DOHH2 (cell line): ENCODE results near the gene HEPACAM2.

Experiments used
- H3F3A ChIP-seq: fragments of 200-600 bp; sonication (generic), shearing (Covaris generic); 2 replicates; pipeline ENCODE4 v1.6.0; 2016; ENCODE audit warnings: antibody characterized with exemption, mild to moderate bottlenecking; ENCODE audit not compliant: control insufficient read depth, insufficient read depth
- H3K27ac ChIP-seq: fragments of 200-600 bp; sonication (generic); 2 replicates; pipeline ENCODE4 v1.5.1; 2014; ENCODE audit warnings: low read depth, mild to moderate bottlenecking, low read length, moderate library complexity
- H3K27me3 ChIP-seq: fragments of 200-600 bp; sonication (generic); 2 replicates; pipeline ENCODE4 v1.6.1; 2014; ENCODE audit warnings: mild to moderate bottlenecking, low read length, mixed read lengths; ENCODE audit not compliant: control insufficient read depth
- H3K36me3 ChIP-seq: fragments of 200-600 bp; sonication (generic); 2 replicates; pipeline ENCODE4 v1.6.1; 2014; ENCODE audit warnings: mild to moderate bottlenecking, low read length, moderate library complexity, mixed read lengths; ENCODE audit not compliant: control insufficient read depth
- H3K4me1 ChIP-seq: fragments of 200-600 bp; sonication (generic); 2 replicates; pipeline ENCODE4 v1.6.1; 2014; ENCODE audit warnings: mild to moderate bottlenecking, low read length, mixed read lengths; ENCODE audit not compliant: control insufficient read depth
- H3K4me2 ChIP-seq: fragments of 200-600 bp; sonication (generic); 2 replicates; pipeline ENCODE4 v1.6.0; 2014; ENCODE audit warnings: mild to moderate bottlenecking, low read length, moderate library complexity
- H3K4me3 ChIP-seq: fragments of 200-600 bp; sonication (generic); 2 replicates; pipeline ENCODE4 v1.5.1; 2014; ENCODE audit warnings: mild to moderate bottlenecking, low read length, mixed read lengths
- H3K79me2 ChIP-seq: fragments of 200-600 bp; sonication (generic); 2 replicates; pipeline ENCODE4 v1.6.1; 2014; ENCODE audit warnings: mild to moderate bottlenecking, low read length, mixed read lengths; ENCODE audit not compliant: control insufficient read depth
- H3K9me2 ChIP-seq: fragments of 200-600 bp; sonication (generic); replicated peaks from 2 replicates; pipeline ENCODE4 v1.6.1; 2014; ENCODE audit warnings: mild to moderate bottlenecking, low read length, mixed read lengths; ENCODE audit not compliant: control insufficient read depth
- H3K9me3 ChIP-seq: fragments of 200-600 bp; sonication (generic); 2 replicates; pipeline ENCODE4 v1.6.1; 2014; ENCODE audit warnings: antibody characterized with exemption, low read length, mixed read lengths; ENCODE audit not compliant: control insufficient read depth, insufficient read depth
- H4K20me1 ChIP-seq: fragments of 200-600 bp; sonication (generic); 2 replicates; pipeline ENCODE4 v1.6.0; 2014; ENCODE audit warnings: low read depth, mild to moderate bottlenecking, antibody characterized with exemption, low read length, moderate library complexity; ENCODE audit not compliant: control insufficient read depth, insufficient read depth
- CTCF ChIP-seq: fragments of 200-600 bp; sonication (generic); IDR thresholded peaks from one replicate; pipeline ENCODE4 v1.5.1; 2014; ENCODE audit warnings: antibody characterized with exemption, mild to moderate bottlenecking, low read depth, low read length; ENCODE audit not compliant: poor library complexity, severe bottlenecking
- EZH2phosphoT487 ChIP-seq: fragments of 200-600 bp; sonication (generic); IDR thresholded peaks from 2 replicates; pipeline ENCODE4 v1.6.1; 2017; ENCODE audit warnings: borderline replicate concordance, mild to moderate bottlenecking, antibody characterized with exemption, low read length, moderate library complexity, mixed read lengths

The HEPACAM2 gene

GRCh38 chr7:93142127-93142526 lies 84.1 kb downstream of the HEPACAM2 start:
- no peaks in the 10 kb centered on the region for H3F3A ChIP-seq
- no peaks in the 10 kb centered on the region for H4K20me1 ChIP-seq
- H3K79me2 ChIP-seq, result no peaks in the 10 kb centered on the region
- no peaks in the 10 kb centered on the region for H3K27me3 ChIP-seq
- no peak overlapping the region for H3K27ac ChIP-seq
- no peaks in the 10 kb centered on the region for H3K9me2 ChIP-seq
- H3K4me2 ChIP-seq, result no peak overlapping the region
- TF ChIP-seq EZH2phosphoT487 (no peak), CTCF (no peak)
- no peaks in the 10 kb centered on the region for H3K4me1 ChIP-seq
- no peaks in the 10 kb centered on the region for H3K36me3 ChIP-seq
- H3K9me3 ChIP-seq, result no peaks in the 10 kb centered on the region
- no peak overlapping the region for H3K4me3 ChIP-seq

GRCh38 chr7:93140582-93141191 lies 85.6 kb downstream of the HEPACAM2 start:
- no peak overlapping the region for H3K4me2 ChIP-seq
- H3K27ac ChIP-seq, result no peak overlapping the region
- no peaks in the 10 kb centered on the region for H3K27me3 ChIP-seq
- no peak for TF ChIP-seq CTCF
- no peaks in the 10 kb centered on the region for H3K36me3 ChIP-seq
- no peaks in the 10 kb centered on the region for H3K79me2 ChIP-seq
- no peaks in the 10 kb centered on the region for H3K9me2 ChIP-seq
- no peak overlapping the region for H3K4me3 ChIP-seq
- no peaks in the 10 kb centered on the region for H3K4me1 ChIP-seq
- no peaks in the 10 kb centered on the region for H3K9me3 ChIP-seq
- no peaks in the 10 kb centered on the region for H3F3A ChIP-seq
- no peaks in the 10 kb centered on the region for H4K20me1 ChIP-seq

- no peaks in the 10 kb centered on the region for H3K4me1 ChIP-seq
- H3K79me2 ChIP-seq, result no peaks in the 10 kb centered on the region
- no peaks in the 10 kb centered on the region for H3K36me3 ChIP-seq
- H3K9me2 ChIP-seq, result no peaks in the 10 kb centered on the region
- no peak overlapping the region for H3K27ac ChIP-seq
- no peaks in the 10 kb centered on the region for H4K20me1 ChIP-seq
- H3K4me2 ChIP-seq, result no peak overlapping the region
- H3F3A ChIP-seq, result no peaks in the 10 kb centered on the region
- H3K27me3 ChIP-seq, result no peaks in the 10 kb centered on the region
- H3K4me3 ChIP-seq, result no peak overlapping the region
- TF ChIP-seq CTCF (no peak), EZH2phosphoT487 (no peak)
- no peaks in the 10 kb centered on the region for H3K9me3 ChIP-seq
Measured at GRCh38 chr7:93138576-93138975, 87.7 kb downstream of the HEPACAM2 start.
